Measurements from ENCODE around the gene OSBP2.

OSBP2 gene

DNA sequence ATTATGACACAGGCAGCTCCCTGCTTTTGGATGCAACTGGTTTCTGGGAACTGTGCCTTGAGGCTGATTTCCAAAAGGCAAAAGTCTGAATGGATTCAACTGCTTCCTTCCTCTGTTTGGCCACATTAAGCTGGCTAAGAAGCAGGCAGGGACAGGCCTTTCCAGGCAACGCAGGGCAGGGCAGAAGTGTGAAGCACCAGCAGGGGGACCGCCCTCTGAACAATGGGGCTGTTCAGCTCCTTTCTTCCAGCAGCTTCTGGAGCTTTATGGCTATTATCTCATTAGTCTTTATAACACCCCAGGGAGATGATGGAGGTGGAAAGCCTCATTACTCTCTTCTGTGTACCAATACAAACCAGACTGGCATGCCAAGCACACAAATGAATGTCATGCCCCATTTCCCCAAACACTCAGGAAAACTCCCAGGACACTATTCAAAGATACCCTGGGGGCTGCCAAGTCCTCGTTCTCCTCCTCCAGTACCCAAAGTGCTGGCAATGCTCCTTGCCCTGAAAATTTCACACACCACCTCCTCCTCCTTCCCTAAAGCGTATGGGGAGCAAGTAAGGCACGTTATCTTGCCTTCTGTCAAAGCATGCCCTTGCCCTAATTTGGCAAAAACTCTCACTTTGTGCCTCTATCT, 252.6 kb downstream of the OSBP2 start:
- DNase-seq (ENCODE audit: low read depth, low spot score): no peak
- H3K27ac ChIP-seq: no peak overlapping the region
- H3K4me3 ChIP-seq: no peak overlapping the region
- H3K9me3 ChIP-seq (ENCODE audit: low read depth, low read length): no peaks in the 10 kb centered on the region
- H3K9ac ChIP-seq (ENCODE audit: insufficient read length): no peak overlapping the region
- peaks cover 95% of the 10 kb centered on the region for H3K36me3 ChIP-seq (ENCODE audit: insufficient read depth, low read length)
- no peak for TF ChIP-seq FOXP2 (optimal IDR thresholded peaks at IDR 0.05; ENCODE audit: control extremely low read depth, extremely low read length, insufficient read depth)
- no peak for TF ChIP-seq POLR2AphosphoS5 (IDR thresholded peaks at IDR 0.05; ENCODE audit: borderline replicate concordance, low read depth, low read length)
- no peak for TF ChIP-seq EZH2 (IDR thresholded peaks at IDR 0.05)

DNA sequence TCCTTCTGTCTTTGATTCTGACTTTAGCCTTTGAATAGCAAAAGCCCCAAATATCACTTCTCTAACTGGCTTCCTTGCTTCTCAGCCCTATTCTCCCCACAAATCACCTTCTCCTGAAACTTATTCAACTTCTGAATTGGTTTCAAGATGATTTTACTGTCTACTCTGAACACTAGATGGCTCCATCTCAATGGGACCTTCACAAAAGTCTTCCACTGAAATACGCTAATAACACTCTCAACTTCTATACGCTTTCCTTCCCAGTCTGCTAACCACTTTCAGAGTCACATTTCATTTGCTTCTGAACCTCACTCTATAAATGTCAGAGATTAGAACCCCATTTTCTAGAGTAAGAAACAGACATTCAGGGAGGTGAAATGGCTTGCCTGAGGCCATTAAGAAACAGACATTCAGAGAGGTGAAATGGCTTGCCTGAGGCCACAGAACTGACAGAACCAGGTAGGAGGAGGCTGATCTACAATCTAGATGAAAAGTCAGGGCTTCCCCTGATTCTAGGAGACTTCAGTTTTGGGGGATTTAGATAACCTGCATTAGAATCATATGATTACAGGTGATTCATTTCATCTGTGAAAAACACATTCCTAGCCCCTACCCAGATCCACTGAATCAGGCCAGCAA, 253.3 kb downstream of the OSBP2 start:
- H3K4me3 ChIP-seq: no peak overlapping the region
- DNase-seq (ENCODE audit: low read depth, low spot score): no peak
- peaks cover 95% of the 10 kb centered on the region for H3K36me3 ChIP-seq (ENCODE audit: insufficient read depth, low read length)
- H3K9me3 ChIP-seq (ENCODE audit: low read depth, low read length): no peaks in the 10 kb centered on the region
- TF ChIP-seq POLR2AphosphoS5 (IDR thresholded peaks at IDR 0.05; ENCODE audit: borderline replicate concordance, low read depth, low read length) (no peak), FOXP2 (optimal IDR thresholded peaks at IDR 0.05; ENCODE audit: control extremely low read depth, extremely low read length, insufficient read depth) (no peak), EZH2 (IDR thresholded peaks at IDR 0.05) (no peak)
- no peak overlapping the region for H3K27ac ChIP-seq
- no peak overlapping the region for H3K9ac ChIP-seq (ENCODE audit: insufficient read length)

DNA sequence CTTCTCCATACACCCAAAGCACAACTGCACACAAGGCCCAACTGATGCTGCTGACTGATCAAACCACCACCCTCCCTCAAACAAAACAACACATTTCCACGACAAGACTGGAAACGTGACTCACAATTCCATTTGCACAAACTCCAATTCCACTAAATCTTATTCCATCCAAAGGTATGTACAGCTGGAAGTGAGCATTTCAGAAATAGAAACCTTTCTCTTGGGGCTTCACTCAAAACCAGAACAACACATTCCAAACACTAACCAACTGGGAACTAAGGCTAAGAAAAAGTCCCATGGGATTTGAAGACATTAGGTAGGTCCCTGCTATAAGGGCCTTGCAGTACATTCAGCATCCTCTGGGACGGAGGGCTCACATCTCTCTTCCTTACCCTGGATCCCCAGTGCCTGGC, 254.3 kb downstream of the OSBP2 start:
- Histone ChIP-seq H3K27ac (no peak overlapping the region), H3K36me3 (ENCODE audit: insufficient read depth, low read length) (peaks cover 91% of the 10 kb centered on the region), H3K9me3 (ENCODE audit: low read depth, low read length) (no peaks in the 10 kb centered on the region), H3K9ac (ENCODE audit: insufficient read length) (no peak overlapping the region), H3K4me3 (no peak overlapping the region)
- TF ChIP-seq POLR2AphosphoS5 (IDR thresholded peaks at IDR 0.05; ENCODE audit: borderline replicate concordance, low read depth, low read length) (no peak), FOXP2 (optimal IDR thresholded peaks at IDR 0.05; ENCODE audit: control extremely low read depth, extremely low read length, insufficient read depth) (no peak), EZH2 (IDR thresholded peaks at IDR 0.05) (no peak)
- no peak for DNase-seq (ENCODE audit: low read depth, low spot score)

DNA sequence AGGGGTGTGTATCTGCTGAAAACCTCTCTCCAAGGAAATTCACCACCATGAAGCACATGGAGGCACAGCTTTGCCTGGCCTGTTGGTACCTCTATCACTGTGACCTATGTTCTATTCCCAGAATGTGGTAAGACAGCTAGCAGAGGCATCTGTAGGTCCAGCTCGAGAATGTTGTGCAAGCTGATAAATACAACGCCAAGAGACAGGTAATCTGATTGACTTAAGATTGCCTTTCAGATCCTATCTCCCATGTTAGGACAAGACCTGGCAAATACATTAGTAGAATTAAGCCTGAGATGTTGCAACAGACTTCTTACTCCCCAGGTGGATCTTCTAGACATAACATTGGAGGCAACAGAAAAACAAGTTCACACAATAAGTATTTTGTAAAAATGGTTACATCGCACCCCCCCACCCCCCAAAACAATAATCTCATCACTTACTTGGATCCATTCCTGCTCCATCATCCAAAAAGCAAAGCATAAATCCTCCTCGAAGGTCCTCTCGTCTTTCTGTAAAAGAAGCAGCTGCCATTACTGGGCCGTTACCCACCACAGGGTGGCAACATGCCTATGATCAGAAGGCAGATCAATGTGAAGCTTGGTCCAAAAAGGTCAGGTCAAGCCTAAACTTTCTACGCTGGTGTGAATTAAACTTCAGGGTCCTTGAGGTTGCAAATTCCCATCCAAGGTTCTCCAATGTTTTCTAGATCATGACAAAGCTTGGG, 255.4 kb downstream of the OSBP2 start:
- DNase-seq (ENCODE audit: low read depth, low spot score): no peak
- no peaks in the 10 kb centered on the region for H3K9me3 ChIP-seq (ENCODE audit: low read depth, low read length)
- no peak overlapping the region for H3K27ac ChIP-seq
- TF ChIP-seq FOXP2 (optimal IDR thresholded peaks at IDR 0.05; ENCODE audit: control extremely low read depth, extremely low read length, insufficient read depth) (no peak), EZH2 (IDR thresholded peaks at IDR 0.05) (no peak), POLR2AphosphoS5 (IDR thresholded peaks at IDR 0.05; ENCODE audit: borderline replicate concordance, low read depth, low read length) (no peak)
- H3K9ac ChIP-seq (ENCODE audit: insufficient read length): no peak overlapping the region
- H3K36me3 ChIP-seq (ENCODE audit: insufficient read depth, low read length): peaks cover 87% of the 10 kb centered on the region
- H3K4me3 ChIP-seq: no peak overlapping the region

DNA sequence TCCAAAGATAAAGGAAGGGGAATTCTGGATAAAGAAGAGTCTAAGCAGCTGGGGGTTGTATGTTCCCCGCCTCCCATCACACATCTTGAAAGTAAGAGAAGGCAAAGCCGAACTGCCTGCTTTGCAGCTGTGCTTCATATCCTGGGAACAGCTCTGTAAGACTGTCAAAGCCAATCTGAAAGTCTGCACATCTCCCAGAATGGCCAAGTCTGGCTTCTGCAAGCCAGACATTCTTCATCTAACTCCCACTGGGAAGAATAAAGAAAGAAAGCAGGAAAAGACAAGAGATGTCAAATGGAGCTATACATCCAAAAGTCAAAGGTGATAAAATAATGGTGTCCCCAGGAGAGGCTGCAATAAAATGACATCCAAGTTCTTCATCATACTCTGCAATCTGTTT, 258.5 kb downstream of the OSBP2 start:
- Histone ChIP-seq H3K9ac (ENCODE audit: insufficient read length) (no peak overlapping the region), H3K9me3 (ENCODE audit: low read depth, low read length) (no peaks in the 10 kb centered on the region), H3K36me3 (ENCODE audit: insufficient read depth, low read length) (peaks cover 64% of the 10 kb centered on the region), H3K4me3 (no peak overlapping the region), H3K27ac (no peak overlapping the region)
- no peak for TF ChIP-seq FOXP2 (optimal IDR thresholded peaks at IDR 0.05; ENCODE audit: control extremely low read depth, extremely low read length, insufficient read depth)
- TF ChIP-seq EZH2 (IDR thresholded peaks at IDR 0.05): no peak
- TF ChIP-seq POLR2AphosphoS5 (IDR thresholded peaks at IDR 0.05; ENCODE audit: borderline replicate concordance, low read depth, low read length): no peak
- DNase-seq (ENCODE audit: low read depth, low spot score): no peak

DNA sequence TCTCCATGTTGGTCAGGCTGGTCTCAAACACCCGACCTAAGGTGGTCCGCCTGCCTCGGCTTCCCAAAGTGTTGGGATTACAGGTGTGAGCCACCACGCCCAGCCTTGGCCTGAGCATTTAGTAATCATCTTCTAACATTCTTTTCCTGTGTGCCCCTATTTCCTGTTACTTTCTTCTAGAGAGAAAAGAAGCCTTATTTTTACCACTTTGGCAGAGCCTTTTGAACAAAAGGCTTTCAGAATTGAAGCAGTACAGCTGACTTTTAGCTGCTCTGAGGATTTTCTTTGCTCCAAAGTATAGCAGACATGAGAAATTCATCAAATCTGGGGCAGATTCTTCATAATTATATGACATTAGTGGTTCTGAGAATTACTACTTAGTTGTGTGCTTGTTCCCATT, 260.5 kb downstream of the OSBP2 start:
- peaks cover 44% of the 10 kb centered on the region for H3K36me3 ChIP-seq (ENCODE audit: insufficient read depth, low read length)
- no peaks in the 10 kb centered on the region for H3K9me3 ChIP-seq (ENCODE audit: low read depth, low read length)
- no peak for DNase-seq (ENCODE audit: low read depth, low spot score)
- no peak overlapping the region for H3K4me3 ChIP-seq
- no peak overlapping the region for H3K9ac ChIP-seq (ENCODE audit: insufficient read length)
- no peak overlapping the region for H3K27ac ChIP-seq
- TF ChIP-seq POLR2AphosphoS5 (IDR thresholded peaks at IDR 0.05; ENCODE audit: borderline replicate concordance, low read depth, low read length) (no peak), EZH2 (IDR thresholded peaks at IDR 0.05) (no peak), FOXP2 (optimal IDR thresholded peaks at IDR 0.05; ENCODE audit: control extremely low read depth, extremely low read length, insufficient read depth) (no peak)
